ENCODE results near the gene ZXDC. TPM values are rescaled to one million over a fixed set of nuclear protein-coding genes. Genes with fewer than 3 reads are reported as not detected.

The ZXDC gene
- total RNA-seq, 1 experiment from 2014 or later: 28.3 TPM

DNA sequence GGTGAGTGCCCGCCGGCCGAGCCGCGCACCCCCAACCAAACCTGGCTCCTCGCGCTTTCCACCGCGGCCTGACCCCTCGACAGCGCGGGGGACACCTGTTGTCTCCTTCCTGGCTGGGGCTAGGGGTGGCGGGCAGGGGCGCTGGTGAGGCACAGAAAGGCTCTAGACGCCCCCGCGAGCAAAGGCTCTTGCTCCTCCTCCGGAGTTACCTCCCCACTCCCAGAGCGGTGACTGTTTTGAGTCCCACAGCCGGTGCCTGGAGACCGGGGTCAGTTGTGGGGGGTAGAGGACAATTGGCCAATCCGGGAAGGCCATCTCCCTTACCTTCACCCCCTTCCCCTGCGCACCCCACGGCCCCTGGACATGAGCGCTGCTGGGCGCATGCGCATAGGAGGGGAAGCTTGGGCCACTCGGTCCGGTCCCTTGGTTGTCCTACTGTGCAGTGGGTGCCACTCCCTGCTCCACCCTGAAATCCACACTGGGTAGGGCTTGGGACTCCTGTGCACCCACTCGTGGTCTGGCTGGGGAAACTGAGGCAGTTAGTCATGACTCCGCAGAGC, 48.8 kb upstream of the ZXDC start:
- Histone ChIP-seq H4K8ac (replicated peaks; ENCODE audit: insufficient read length, low read depth, low read length) (no peak overlapping the region), H2BK5ac (ENCODE audit: insufficient read length, low read length) (no peak overlapping the region), H3K4me1 (ENCODE audit: insufficient read depth, low read length) (no peaks in the 10 kb centered on the region), H4K5ac (ENCODE audit: insufficient read length, low read depth, low read length) (no peak overlapping the region), H3K9ac (ENCODE audit: extremely low read depth, insufficient read length, low read length) (no peak overlapping the region), H4K91ac (ENCODE audit: insufficient read length, low read depth, low read length) (no peak overlapping the region), H3K18ac (ENCODE audit: insufficient read length, low read depth, low read length) (no peak overlapping the region), H3T11ph (ENCODE audit: low read length) (no peak overlapping the region), H3K79me1 (ENCODE audit: insufficient read depth, low read depth, low read length, poor library complexity, severe bottlenecking) (no peaks in the 10 kb centered on the region), H3K27me3 (ENCODE audit: insufficient read depth, low read length) (no peaks in the 10 kb centered on the region; the same call in 1 of the 2 replicates), H3K23ac (ENCODE audit: insufficient read length, low read depth, low read length) (no peak overlapping the region), H2AK5ac (ENCODE audit: insufficient read length, low read length) (no peak overlapping the region), H3K4me2 (ENCODE audit: insufficient read depth, insufficient read length, low read length) (peak overlapping the region; percentile 37), H2BK20ac (ENCODE audit: low read depth, low read length, poor library complexity, severe bottlenecking) (no peak overlapping the region), H2BK12ac (ENCODE audit: insufficient read length, low read depth, low read length) (no peak overlapping the region), H2BK120ac (ENCODE audit: low read depth, low read length, poor library complexity, severe bottlenecking) (no peak overlapping the region), H3K23me2 (ENCODE audit: insufficient read length, low read depth, low read length, poor library complexity, severe bottlenecking) (no peaks in the 10 kb centered on the region), H3K14ac (ENCODE audit: insufficient read depth, low read length) (no peak overlapping the region), H4K20me1 (ENCODE audit: control insufficient read depth, insufficient read depth, insufficient read length) (no peaks in the 10 kb centered on the region), H2BK15ac (ENCODE audit: low read depth, low read length) (no peak overlapping the region), H3K79me2 (ENCODE audit: insufficient read depth, low read length) (no peaks in the 10 kb centered on the region), H3K4ac (ENCODE audit: low read depth, low read length) (no peak overlapping the region), H2AFZ (ENCODE audit: low read length) (no peak overlapping the region), H3K9me3 (ENCODE audit: control insufficient read depth, low read depth, low read length) (no peaks in the 10 kb centered on the region), H3K56ac (ENCODE audit: insufficient read length, low read depth, low read length) (no peak overlapping the region), H3K27ac (ENCODE audit: insufficient read length, low read depth, low read length) (no peak overlapping the region)
- DNase-seq: peak; percentile 49
- Mint-ChIP-seq H3K27me3 (ENCODE audit: low read depth) (peaks cover 42% of the 10 kb centered on the region), H3K4me3 (peak overlapping the region; percentile 69 to 79), H3K4me1 (peaks cover under 1 to 24% of the 10 kb centered on the region in 2 experiments), H3K36me3 (ENCODE audit: insufficient read depth in 1 of 3, low read depth in 3 of 3) (no peaks in the 10 kb centered on the region; a peak in 1 of 7 replicates), H3K27ac (no peak overlapping the region), H3K9me3 (no peaks in the 10 kb centered on the region; a peak in 1 of 5 replicates)
- TF ChIP-seq, protein P1, sequence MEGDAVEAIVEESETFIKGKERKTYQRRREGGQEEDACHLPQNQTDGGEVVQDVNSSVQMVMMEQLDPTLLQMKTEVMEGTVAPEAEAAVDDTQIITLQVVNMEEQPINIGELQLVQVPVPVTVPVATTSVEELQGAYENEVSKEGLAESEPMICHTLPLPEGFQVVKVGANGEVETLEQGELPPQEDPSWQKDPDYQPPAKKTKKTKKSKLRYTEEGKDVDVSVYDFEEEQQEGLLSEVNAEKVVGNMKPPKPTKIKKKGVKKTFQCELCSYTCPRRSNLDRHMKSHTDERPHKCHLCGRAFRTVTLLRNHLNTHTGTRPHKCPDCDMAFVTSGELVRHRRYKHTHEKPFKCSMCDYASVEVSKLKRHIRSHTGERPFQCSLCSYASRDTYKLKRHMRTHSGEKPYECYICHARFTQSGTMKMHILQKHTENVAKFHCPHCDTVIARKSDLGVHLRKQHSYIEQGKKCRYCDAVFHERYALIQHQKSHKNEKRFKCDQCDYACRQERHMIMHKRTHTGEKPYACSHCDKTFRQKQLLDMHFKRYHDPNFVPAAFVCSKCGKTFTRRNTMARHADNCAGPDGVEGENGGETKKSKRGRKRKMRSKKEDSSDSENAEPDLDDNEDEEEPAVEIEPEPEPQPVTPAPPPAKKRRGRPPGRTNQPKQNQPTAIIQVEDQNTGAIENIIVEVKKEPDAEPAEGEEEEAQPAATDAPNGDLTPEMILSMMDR (conservative IDR thresholded peaks at IDR 0.05): no peak
- WGBS (ENCODE audit: extremely low coverage, insufficient read length, low lambda C conversion rate): no CpG with 5 or more reads among the region's 31 CpGs
